ENCODE results near the gene CHORDC1.

DNA sequence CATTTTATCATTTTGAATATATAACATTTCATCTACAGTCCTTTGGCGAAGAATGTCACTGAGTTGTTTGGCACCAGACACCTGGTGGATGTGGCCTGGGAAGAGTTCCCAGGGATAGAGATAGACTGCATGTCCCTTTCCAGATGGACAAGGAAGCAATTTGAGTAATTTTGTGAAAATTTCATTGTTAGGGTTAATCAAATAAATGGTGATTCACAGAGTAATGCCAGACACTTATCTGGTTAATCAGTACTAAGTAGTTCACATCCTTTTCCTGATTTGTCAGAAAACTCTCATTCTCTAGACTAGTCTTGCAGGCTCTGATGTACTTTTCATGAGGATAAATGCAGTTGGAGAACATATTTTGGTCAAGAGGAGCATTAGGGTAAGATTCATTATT is 46.8 kb downstream of the CHORDC1 start:
- TF ChIP-seq, protein P1, sequence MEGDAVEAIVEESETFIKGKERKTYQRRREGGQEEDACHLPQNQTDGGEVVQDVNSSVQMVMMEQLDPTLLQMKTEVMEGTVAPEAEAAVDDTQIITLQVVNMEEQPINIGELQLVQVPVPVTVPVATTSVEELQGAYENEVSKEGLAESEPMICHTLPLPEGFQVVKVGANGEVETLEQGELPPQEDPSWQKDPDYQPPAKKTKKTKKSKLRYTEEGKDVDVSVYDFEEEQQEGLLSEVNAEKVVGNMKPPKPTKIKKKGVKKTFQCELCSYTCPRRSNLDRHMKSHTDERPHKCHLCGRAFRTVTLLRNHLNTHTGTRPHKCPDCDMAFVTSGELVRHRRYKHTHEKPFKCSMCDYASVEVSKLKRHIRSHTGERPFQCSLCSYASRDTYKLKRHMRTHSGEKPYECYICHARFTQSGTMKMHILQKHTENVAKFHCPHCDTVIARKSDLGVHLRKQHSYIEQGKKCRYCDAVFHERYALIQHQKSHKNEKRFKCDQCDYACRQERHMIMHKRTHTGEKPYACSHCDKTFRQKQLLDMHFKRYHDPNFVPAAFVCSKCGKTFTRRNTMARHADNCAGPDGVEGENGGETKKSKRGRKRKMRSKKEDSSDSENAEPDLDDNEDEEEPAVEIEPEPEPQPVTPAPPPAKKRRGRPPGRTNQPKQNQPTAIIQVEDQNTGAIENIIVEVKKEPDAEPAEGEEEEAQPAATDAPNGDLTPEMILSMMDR (IDR thresholded peaks at IDR 0.05; ENCODE audit: insufficient read depth, low read length) = no peak
- TF ChIP-seq, protein P2, sequence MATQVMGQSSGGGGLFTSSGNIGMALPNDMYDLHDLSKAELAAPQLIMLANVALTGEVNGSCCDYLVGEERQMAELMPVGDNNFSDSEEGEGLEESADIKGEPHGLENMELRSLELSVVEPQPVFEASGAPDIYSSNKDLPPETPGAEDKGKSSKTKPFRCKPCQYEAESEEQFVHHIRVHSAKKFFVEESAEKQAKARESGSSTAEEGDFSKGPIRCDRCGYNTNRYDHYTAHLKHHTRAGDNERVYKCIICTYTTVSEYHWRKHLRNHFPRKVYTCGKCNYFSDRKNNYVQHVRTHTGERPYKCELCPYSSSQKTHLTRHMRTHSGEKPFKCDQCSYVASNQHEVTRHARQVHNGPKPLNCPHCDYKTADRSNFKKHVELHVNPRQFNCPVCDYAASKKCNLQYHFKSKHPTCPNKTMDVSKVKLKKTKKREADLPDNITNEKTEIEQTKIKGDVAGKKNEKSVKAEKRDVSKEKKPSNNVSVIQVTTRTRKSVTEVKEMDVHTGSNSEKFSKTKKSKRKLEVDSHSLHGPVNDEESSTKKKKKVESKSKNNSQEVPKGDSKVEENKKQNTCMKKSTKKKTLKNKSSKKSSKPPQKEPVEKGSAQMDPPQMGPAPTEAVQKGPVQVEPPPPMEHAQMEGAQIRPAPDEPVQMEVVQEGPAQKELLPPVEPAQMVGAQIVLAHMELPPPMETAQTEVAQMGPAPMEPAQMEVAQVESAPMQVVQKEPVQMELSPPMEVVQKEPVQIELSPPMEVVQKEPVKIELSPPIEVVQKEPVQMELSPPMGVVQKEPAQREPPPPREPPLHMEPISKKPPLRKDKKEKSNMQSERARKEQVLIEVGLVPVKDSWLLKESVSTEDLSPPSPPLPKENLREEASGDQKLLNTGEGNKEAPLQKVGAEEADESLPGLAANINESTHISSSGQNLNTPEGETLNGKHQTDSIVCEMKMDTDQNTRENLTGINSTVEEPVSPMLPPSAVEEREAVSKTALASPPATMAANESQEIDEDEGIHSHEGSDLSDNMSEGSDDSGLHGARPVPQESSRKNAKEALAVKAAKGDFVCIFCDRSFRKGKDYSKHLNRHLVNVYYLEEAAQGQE (IDR thresholded peaks at IDR 0.05; ENCODE audit: insufficient replicate concordance, low read depth) = no peak
- TF ChIP-seq POLR2AphosphoS5 (IDR thresholded peaks at IDR 0.05; ENCODE audit: low read depth) (no peak), SPI1 (IDR thresholded peaks at IDR 0.05; ENCODE audit: borderline replicate concordance, low read depth) (no peak), GABPA (IDR thresholded peaks at IDR 0.05; ENCODE audit: low read depth) (no peak)

All from HL-60 (cell line).